ENCODE results near the gene IQSEC1.

GRCh38 chr3:13051581-13051980, 21.6 kb downstream of the IQSEC1 start:
- TF ChIP-seq RBBP5 (conservative IDR thresholded peaks at IDR 0.05) (no peak), ZZZ3 (IDR thresholded peaks at IDR 0.05; ENCODE audit: control insufficient read depth, insufficient read length, low read depth) (no peak), POLR2A (IDR thresholded peaks at IDR 0.05; ENCODE audit: low read depth, low read length) (no peak), CTCF (IDR thresholded peaks at IDR 0.05 in 2 of 3, conservative IDR thresholded peaks at IDR 0.05 in 1 of 3; ENCODE audit: control insufficient read depth in 2 of 3, extremely low read depth in 1 of 3, insufficient read depth in 1 of 3, low read depth in 3 of 3, low read length in 3 of 3) (no peak), POLR2AphosphoS5 (IDR thresholded peaks at IDR 0.05; ENCODE audit: low read length) (no peak), CHD2 (IDR thresholded peaks at IDR 0.05; ENCODE audit: borderline replicate concordance, low read depth, low read length) (no peak), ZBTB33 (IDR thresholded peaks at IDR 0.05) (no peak), ZBTB40 (IDR thresholded peaks at IDR 0.05; ENCODE audit: borderline replicate concordance) (no peak), MLLT1 (IDR thresholded peaks at IDR 0.05) (no peak), ESRRA (IDR thresholded peaks at IDR 0.05; ENCODE audit: low read length) (no peak)

Measured in GM12878 (cell line).